HFF-Myc (cell line): ENCODE measurements around the gene KRTAP16-1.
"Not testable (repeated sequence)": the region's sequence is repeated elsewhere in the genome, so short reads cannot be mapped to it uniquely, and the experiment has no call there.

Experiments used
- DNase-seq: peaks from one replicate; pipeline ENCODE4 v3.0.0-alpha.2; 2011; ENCODE audit warnings: low read depth; ENCODE audit errors: extremely low read depth
- H3K4me3 ChIP-seq: replicated peaks from 2 replicates; pipeline ENCODE4 v1.5.1; 2011; ENCODE audit warnings: low read depth, mild to moderate bottlenecking, control low read depth, low read length
- TF ChIP-seq, protein P1 (sequence below): IDR thresholded peaks from 2 replicates; pipeline ENCODE4 v1.5.1; 2012; ENCODE audit warnings: mild to moderate bottlenecking, low read depth, low read length, control low read depth; ENCODE audit errors: missing control alignments

KRTAP16-1 gene

DNA sequence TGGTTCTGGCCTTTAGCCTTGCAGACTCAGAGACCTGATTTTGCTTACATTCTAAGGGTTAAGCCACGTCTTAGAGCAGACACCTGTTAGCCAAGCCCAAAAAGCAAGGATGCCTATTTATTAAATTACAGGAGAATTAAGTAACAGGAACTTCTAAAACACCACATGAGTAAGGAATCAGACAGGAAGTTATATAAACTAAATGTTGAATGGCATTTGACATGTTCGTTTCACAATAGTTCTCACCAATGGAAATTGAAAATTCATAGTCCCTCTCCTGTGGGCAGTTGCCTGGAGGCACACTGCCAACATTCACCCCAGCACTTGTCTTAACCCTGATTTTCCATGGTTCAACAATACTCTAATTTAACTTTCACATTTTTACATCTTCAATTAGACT is 24.6 kb downstream of the KRTAP16-1 start:
- DNase-seq, result peak; percentile 22
- TF ChIP-seq, protein P1, sequence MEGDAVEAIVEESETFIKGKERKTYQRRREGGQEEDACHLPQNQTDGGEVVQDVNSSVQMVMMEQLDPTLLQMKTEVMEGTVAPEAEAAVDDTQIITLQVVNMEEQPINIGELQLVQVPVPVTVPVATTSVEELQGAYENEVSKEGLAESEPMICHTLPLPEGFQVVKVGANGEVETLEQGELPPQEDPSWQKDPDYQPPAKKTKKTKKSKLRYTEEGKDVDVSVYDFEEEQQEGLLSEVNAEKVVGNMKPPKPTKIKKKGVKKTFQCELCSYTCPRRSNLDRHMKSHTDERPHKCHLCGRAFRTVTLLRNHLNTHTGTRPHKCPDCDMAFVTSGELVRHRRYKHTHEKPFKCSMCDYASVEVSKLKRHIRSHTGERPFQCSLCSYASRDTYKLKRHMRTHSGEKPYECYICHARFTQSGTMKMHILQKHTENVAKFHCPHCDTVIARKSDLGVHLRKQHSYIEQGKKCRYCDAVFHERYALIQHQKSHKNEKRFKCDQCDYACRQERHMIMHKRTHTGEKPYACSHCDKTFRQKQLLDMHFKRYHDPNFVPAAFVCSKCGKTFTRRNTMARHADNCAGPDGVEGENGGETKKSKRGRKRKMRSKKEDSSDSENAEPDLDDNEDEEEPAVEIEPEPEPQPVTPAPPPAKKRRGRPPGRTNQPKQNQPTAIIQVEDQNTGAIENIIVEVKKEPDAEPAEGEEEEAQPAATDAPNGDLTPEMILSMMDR, result no peak
- H3K4me3 ChIP-seq, result no peak overlapping the region

- peak; percentile 83 for DNase-seq
- TF ChIP-seq, protein P1, result no peak
- no peak overlapping the region for H3K4me3 ChIP-seq
Measured at GRCh38 chr17:41284043-41284442, 25.1 kb downstream of the KRTAP16-1 start.

- DNase-seq, result no peak
- TF ChIP-seq, protein P1, result no peak
Measured at GRCh38 chr17:41278176-41278955, 30.7 kb downstream of the KRTAP16-1 start.

GRCh38 chr17:41275648-41276190 is 33.4 kb downstream of the KRTAP16-1 start, which contains the start of gene KRTAP9-7:
Gene KRTAP9-7 (plus strand): TSS chr17:41275698. CDS start chr17:41275698, 0 bp downstream.
- not testable (repeated sequence) for DNase-seq, H3K4me3 ChIP-seq

More at GRCh38 chr17:41278176-41278955, 30.7 kb downstream of the KRTAP16-1 start:
- no peak overlapping the region for H3K4me3 ChIP-seq

DNA sequence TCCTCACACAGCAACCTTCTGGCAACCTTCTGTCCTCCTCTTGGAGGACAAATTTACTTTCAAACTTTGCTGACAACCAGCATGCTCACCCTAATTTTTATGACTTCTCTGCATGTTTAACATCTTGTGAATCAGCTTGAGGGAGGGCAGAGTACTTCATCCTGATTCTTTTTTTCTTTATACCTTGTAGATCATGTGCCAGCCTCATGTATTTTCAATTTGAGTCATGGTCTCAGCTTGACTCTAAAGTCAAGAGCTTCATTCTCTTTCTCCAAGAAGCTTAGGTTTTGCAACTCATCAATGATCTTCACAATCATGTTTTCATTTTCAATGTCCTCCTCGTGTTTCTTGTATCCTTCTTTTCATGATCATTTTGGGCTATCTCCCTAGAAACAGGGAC is 37.3 kb downstream of the KRTAP16-1 start:
- DNase-seq, result no peak
- H3K4me3 ChIP-seq, result no peak overlapping the region
- TF ChIP-seq, protein P1, result no peak

- not testable (repeated sequence) for H3K4me3 ChIP-seq, DNase-seq
Measured at GRCh38 chr17:41271323-41271722, 37.8 kb downstream of the KRTAP16-1 start.

DNA sequence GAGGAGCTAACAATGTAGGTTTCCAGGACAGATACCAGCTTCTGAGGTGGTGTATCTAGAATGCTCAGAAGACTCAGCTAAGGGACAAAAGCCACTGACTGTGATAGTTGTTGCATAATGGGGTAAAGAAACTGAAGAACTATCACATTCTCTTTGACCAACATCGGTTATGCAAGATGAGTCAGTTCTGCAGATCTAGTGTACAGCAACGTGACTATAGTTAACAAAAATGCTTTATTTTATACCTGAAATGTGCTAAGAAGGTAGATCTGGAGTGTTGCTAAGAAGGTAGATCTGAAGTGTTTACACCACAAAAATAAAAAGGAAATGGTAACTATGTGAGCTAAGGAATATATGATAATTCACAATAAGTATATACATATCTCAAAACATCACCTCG is 41.4 kb downstream of the KRTAP16-1 start:
- no peak for DNase-seq
- TF ChIP-seq, protein P1, result no peak
- no peak overlapping the region for H3K4me3 ChIP-seq
